Measurements from ENCODE around the gene OSBPL5.

Gene OSBPL5

GRCh38 chr11:3136546-3137455 lies 28.3 kb downstream of the OSBPL5 start:
- TF ChIP-seq CTCF (IDR thresholded peaks at IDR 0.05; ENCODE audit: extremely low read depth, missing control alignments) = no peak
- DNase-seq (ENCODE audit: low spot score) = no peak

GRCh38 chr11:3135481-3136440 lies 29.3 kb downstream of the OSBPL5 start:
- TF ChIP-seq CTCF (IDR thresholded peaks at IDR 0.05; ENCODE audit: extremely low read depth, missing control alignments) = no peak
- no peak for DNase-seq (ENCODE audit: low spot score)

- TF ChIP-seq CTCF (IDR thresholded peaks at IDR 0.05; ENCODE audit: extremely low read depth, missing control alignments) = no peak
- no peak for DNase-seq (ENCODE audit: low spot score)
These were observed 30.2 kb downstream of the OSBPL5 start for GRCh38 chr11:3134651-3135480.

- TF ChIP-seq CTCF (IDR thresholded peaks at IDR 0.05; ENCODE audit: extremely low read depth, missing control alignments) = no peak
- no peak for DNase-seq (ENCODE audit: low spot score)
These were observed 30.9 kb downstream of the OSBPL5 start for GRCh38 chr11:3134218-3134621.

- DNase-seq (ENCODE audit: low spot score) = no peak
These were observed 31.6 kb downstream of the OSBPL5 start for GRCh38 chr11:3133261-3134217.

More at GRCh38 chr11:3133261-3134217, 31.6 kb downstream of the OSBPL5 start:
- TF ChIP-seq CTCF (IDR thresholded peaks at IDR 0.05; ENCODE audit: extremely low read depth, missing control alignments) = no peak

Measured in GM20000 (cell line).